ENCODE data around the gene NDUFS4.
A peak's percentile ranks its signal among the peaks of the same experiment; 100 is the strongest.

NDUFS4 gene

DNA sequence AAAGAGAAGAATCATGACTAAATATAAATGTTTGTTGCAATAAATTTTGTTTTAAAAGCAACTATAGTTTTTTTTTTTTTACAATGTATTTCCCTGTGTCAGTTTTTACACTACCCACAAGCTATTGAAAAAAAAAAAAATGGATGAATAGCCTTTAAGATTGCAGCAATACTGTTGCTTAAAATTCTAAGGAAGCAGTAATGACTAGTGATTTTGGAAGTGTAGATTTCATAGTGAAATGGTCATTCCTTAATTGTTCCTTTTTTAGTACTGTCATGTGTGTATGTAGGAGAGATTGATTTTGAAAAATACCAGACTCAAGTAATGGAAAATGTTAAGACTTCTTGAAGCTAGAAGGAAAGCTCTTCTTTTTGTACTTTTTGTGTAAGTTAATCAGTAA, 53.1 kb downstream of the NDUFS4 start:
- Histone ChIP-seq H3K27ac (ENCODE audit: low read length) (no peak overlapping the region), H3K4me1 (ENCODE audit: insufficient read depth, low read length) (no peaks in the 10 kb centered on the region), H3K27me3 (ENCODE audit: insufficient read depth, low read length, poor library complexity) (no peaks in the 10 kb centered on the region), H4K20me1 (ENCODE audit: insufficient read depth, low read length) (no peaks in the 10 kb centered on the region), H3K9me3 (ENCODE audit: insufficient read depth, low read length, severe bottlenecking) (no peaks in the 10 kb centered on the region), H2AFZ (ENCODE audit: low read depth, low read length) (no peak overlapping the region), H3K4me3 (ENCODE audit: low read depth in 1 of 2, low read length in 2 of 2) (no peak overlapping the region), H3K9ac (ENCODE audit: low read depth, low read length) (no peak overlapping the region), H3K4me2 (ENCODE audit: insufficient read depth, low read length) (no peak overlapping the region), H3K36me3 (ENCODE audit: insufficient read depth, low read length) (no peaks in the 10 kb centered on the region), H3K79me2 (ENCODE audit: insufficient read depth, low read length) (no peaks in the 10 kb centered on the region)
- ATAC-seq (ENCODE audit: insufficient read depth, low read depth) (no peak), DNase-seq (no peak)
- TF ChIP-seq, protein P1, sequence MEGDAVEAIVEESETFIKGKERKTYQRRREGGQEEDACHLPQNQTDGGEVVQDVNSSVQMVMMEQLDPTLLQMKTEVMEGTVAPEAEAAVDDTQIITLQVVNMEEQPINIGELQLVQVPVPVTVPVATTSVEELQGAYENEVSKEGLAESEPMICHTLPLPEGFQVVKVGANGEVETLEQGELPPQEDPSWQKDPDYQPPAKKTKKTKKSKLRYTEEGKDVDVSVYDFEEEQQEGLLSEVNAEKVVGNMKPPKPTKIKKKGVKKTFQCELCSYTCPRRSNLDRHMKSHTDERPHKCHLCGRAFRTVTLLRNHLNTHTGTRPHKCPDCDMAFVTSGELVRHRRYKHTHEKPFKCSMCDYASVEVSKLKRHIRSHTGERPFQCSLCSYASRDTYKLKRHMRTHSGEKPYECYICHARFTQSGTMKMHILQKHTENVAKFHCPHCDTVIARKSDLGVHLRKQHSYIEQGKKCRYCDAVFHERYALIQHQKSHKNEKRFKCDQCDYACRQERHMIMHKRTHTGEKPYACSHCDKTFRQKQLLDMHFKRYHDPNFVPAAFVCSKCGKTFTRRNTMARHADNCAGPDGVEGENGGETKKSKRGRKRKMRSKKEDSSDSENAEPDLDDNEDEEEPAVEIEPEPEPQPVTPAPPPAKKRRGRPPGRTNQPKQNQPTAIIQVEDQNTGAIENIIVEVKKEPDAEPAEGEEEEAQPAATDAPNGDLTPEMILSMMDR (IDR thresholded peaks at IDR 0.05; ENCODE audit: borderline replicate concordance, extremely low read depth, low read length, poor library complexity, severe bottlenecking): no peak
- no peak for TF ChIP-seq EZH2 (IDR thresholded peaks at IDR 0.05; ENCODE audit: borderline replicate concordance, low read depth, low read length, severe bottlenecking)

DNA sequence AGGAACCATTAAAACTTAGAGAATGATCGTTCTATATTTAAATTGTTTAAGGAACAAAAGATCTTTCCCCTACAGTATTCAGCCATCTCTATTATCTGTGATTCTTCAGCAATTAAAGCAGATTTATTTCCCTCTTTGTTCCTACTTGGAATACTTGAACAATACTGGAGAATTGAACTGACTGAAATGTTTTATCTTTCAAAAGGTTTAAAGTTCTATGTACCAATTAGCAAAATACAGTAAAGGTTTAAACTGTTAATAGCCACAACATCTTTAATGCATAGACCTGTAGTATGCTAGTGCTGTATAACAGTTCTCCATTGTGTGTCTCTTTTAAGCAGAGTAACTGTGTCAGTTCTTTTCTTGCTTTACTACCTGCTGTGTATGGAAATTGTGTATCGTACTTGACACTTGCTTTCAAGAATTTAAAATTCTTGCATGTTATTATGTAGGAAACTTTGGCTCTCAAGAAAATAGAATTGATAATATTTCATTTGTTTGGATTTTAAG, 54.0 kb downstream of the NDUFS4 start:
- no peaks in the 10 kb centered on the region for H3K27me3 ChIP-seq (ENCODE audit: insufficient read depth, low read length, poor library complexity)
- no peaks in the 10 kb centered on the region for H3K4me1 ChIP-seq (ENCODE audit: insufficient read depth, low read length)
- DNase-seq (no peak), ATAC-seq (ENCODE audit: insufficient read depth, low read depth) (no peak)
- no peak overlapping the region for H2AFZ ChIP-seq (ENCODE audit: low read depth, low read length)
- no peak overlapping the region for H3K4me2 ChIP-seq (ENCODE audit: insufficient read depth, low read length)
- H3K79me2 ChIP-seq (ENCODE audit: insufficient read depth, low read length): no peaks in the 10 kb centered on the region
- H3K27ac ChIP-seq (ENCODE audit: low read length): no peak overlapping the region
- no peaks in the 10 kb centered on the region for H3K9me3 ChIP-seq (ENCODE audit: insufficient read depth, low read length, severe bottlenecking)
- TF ChIP-seq, protein P1 (IDR thresholded peaks at IDR 0.05; ENCODE audit: borderline replicate concordance, extremely low read depth, low read length, poor library complexity, severe bottlenecking): no peak
- TF ChIP-seq EZH2 (IDR thresholded peaks at IDR 0.05; ENCODE audit: borderline replicate concordance, low read depth, low read length, severe bottlenecking): no peak
- no peaks in the 10 kb centered on the region for H3K36me3 ChIP-seq (ENCODE audit: insufficient read depth, low read length)
- H3K9ac ChIP-seq (ENCODE audit: low read depth, low read length): no peak overlapping the region
- no peaks in the 10 kb centered on the region for H4K20me1 ChIP-seq (ENCODE audit: insufficient read depth, low read length)
- H3K4me3 ChIP-seq (ENCODE audit: low read depth in 1 of 2, low read length in 2 of 2): no peak overlapping the region

DNA sequence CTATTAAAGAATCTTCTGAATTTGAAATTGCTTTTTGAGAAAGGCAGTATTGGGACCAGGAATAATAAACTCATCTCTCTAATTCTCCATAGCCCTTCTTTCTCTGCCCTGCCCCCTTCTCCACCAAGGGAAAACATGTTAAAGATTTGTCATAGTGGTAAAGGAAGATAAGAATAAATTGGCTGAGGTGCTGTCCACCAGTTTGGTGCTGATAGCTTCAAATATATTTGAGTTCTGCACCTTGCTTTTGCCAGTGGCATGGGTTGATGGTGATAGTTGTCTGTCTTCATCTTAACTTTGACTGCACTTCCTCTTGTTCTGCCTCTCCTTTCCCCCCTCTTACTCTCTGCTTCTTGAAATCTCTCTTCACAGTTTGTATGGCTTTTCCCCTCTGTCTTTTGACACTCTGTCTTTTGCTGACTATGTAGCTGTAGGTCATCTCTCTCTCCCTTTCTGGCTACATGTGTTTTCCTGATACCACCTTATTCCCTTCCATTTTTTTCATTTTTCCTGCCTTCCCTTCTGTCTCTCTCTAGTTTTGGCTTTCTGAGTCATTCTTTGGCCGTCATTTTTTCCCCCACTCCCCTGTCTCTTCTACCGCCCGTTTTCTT, 56.6 kb downstream of the NDUFS4 start:
- Histone ChIP-seq H3K4me3 (ENCODE audit: low read depth in 1 of 2, low read length in 2 of 2) (no peak overlapping the region), H3K4me2 (ENCODE audit: insufficient read depth, low read length) (no peak overlapping the region), H4K20me1 (ENCODE audit: insufficient read depth, low read length) (no peaks in the 10 kb centered on the region), H3K36me3 (ENCODE audit: insufficient read depth, low read length) (no peaks in the 10 kb centered on the region), H3K9ac (ENCODE audit: low read depth, low read length) (no peak overlapping the region), H3K79me2 (ENCODE audit: insufficient read depth, low read length) (no peaks in the 10 kb centered on the region), H3K4me1 (ENCODE audit: insufficient read depth, low read length) (no peaks in the 10 kb centered on the region), H3K27me3 (ENCODE audit: insufficient read depth, low read length, poor library complexity) (no peaks in the 10 kb centered on the region), H3K27ac (ENCODE audit: low read length) (no peak overlapping the region), H3K9me3 (ENCODE audit: insufficient read depth, low read length, severe bottlenecking) (no peaks in the 10 kb centered on the region), H2AFZ (ENCODE audit: low read depth, low read length) (no peak overlapping the region)
- ATAC-seq (ENCODE audit: insufficient read depth, low read depth) (peak; percentile 49; the same call in 1 of the 3 replicates), DNase-seq (no peak)
- TF ChIP-seq, protein P1 (IDR thresholded peaks at IDR 0.05; ENCODE audit: borderline replicate concordance, extremely low read depth, low read length, poor library complexity, severe bottlenecking): no peak
- no peak for TF ChIP-seq EZH2 (IDR thresholded peaks at IDR 0.05; ENCODE audit: borderline replicate concordance, low read depth, low read length, severe bottlenecking)

Measured in DND-41 (cell line).